TTC549 (cell line): ENCODE data around the gene BFSP2.

ENCODE experiments used
- FAIRE-seq: peaks from 2 replicates; lab custom pipeline; 2012; peaks lifted over from hg19 to GRCh38; lab: Jason Lieb, UNC

Gene BFSP2, protein sequence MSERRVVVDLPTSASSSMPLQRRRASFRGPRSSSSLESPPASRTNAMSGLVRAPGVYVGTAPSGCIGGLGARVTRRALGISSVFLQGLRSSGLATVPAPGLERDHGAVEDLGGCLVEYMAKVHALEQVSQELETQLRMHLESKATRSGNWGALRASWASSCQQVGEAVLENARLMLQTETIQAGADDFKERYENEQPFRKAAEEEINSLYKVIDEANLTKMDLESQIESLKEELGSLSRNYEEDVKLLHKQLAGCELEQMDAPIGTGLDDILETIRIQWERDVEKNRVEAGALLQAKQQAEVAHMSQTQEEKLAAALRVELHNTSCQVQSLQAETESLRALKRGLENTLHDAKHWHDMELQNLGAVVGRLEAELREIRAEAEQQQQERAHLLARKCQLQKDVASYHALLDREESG

DNA sequence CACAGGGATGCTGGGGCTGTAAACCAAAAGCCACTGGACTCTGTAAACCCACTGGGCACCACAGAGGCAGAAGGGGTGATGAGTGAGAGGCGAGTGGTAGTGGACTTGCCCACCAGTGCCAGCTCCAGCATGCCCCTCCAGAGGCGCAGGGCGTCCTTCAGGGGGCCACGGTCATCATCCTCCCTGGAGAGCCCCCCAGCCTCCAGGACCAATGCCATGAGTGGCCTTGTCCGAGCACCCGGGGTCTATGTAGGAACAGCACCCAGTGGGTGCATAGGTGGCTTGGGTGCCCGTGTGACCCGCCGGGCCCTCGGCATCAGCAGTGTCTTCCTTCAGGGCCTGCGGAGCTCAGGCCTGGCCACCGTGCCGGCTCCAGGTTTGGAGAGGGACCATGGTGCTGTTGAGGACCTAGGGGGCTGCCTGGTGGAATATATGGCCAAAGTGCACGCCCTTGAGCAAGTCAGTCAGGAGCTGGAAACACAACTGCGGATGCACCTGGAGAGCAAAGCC, at the start of gene BFSP2:
Gene BFSP2 (plus strand): TSS at position 51 of the 510 bp plus-strand sequence. CDS start 28 bp downstream, at position 79.
- no peak for FAIRE-seq

DNA sequence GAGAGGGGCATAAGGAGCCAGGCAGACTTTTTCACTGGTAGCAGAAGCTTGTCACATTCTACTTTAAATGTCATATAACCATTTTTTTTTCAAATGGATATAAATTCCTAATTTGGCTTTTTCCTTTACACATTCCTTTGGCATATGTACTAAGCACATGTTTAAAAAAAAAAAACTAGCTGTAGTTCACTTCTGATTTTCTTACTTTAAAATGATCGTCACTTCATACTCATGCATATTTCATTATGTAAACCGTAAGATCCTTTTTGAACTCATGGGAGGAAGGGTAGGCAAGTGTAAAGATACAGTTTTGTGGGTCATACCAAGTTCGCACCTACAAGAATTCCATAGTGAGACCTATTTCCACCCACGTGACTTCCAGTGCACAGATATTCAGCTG, 45.1 kb upstream of the BFSP2 start:
- no peak for FAIRE-seq

DNA sequence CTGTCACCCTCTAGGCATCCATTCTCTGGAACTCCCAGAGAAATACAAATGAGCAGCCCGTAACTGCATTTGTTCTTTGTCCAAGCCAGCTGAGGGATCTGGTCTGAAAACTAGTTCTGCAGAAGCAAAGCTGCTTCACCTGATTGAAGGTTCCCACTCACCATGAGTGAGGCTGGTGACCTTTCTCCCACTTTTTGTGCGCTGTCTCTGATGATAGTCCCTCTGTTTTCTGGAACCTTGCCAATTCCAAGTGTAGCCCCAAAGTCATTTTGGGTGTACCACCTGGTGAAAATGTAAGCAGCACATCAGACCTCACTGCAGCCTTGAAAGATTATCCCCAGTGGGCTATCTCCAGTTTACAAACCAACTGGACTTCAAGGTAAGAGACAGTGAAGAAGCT, 39.4 kb upstream of the BFSP2 start:
- FAIRE-seq: no peak

DNA sequence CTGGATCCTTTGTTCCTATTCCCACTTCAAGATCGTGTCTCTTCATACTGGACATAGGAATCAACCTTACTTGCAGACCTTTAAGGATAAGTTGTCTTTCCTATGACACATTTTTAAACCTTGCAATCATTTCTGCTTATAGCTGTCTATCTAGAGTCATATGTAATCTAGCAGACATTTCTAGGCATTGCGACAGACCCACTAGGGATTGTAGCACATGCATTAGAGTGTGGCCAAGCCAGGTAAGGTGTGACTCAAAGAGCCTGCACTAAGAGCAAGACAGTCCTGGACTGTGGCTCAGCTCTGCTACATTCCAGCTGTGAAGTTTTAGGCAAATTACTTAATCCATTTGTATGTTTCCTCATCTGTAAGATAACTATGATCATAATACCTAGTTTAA, 38.8 kb upstream of the BFSP2 start:
- FAIRE-seq: no peak

DNA sequence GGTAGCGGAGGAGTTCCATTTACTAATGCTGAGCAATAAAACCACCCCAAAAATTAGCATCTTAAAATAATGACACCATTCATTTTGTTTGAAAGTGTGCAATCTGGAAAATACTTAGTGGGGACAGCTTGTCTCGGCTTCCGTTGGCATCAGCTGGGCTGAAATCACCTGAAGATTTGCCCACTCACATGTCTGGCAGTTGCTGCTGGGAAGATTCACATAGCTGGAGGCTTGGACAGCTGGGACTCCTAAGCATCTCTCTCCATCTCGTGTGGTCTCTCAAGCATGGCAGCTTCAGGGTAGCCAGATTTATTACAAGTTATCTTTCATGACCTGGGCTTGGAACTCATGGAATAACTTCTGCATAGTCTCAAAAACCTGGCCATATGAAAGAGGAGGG, 38.4 kb upstream of the BFSP2 start:
- FAIRE-seq: no peak

DNA sequence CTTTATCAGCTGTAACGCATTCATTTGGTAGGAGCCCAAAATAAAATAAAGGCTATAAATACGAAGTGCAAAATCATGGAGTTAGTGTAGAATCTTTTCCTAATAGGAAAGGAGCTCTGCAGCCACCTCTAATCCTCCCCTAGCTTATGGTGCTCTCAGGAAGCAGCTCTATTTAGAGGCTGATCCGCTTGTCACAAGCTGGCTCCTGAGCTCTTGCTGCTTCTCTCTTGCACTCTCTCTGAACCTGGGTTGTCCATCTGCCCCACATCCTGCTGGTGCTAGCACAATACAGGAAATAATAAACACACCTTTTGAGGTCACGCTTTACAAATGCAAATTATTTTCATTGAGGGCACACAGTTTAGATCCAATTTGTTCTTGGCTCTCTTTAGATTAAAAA, 37.3 kb upstream of the BFSP2 start:
- no peak for FAIRE-seq

DNA sequence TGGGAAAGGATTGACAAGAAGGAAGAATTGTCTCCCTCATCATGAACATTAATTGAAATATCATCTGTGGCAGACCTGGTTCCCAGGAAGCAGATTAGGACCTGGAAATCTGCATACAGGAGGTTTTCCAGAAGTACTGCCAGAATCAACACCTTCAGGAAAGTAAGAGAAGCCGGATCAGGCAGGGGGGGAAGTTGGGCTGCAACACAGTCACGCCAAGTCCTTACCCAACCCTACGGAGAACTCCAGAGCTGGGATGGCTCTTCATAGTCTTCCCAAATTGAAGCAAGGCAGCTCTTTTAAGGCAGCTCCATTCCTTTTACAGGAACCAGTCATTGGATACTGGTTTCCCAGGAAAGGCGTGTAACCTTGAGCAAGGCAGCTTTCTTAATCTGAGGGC, 35.2 kb upstream of the BFSP2 start:
- no peak for FAIRE-seq

DNA sequence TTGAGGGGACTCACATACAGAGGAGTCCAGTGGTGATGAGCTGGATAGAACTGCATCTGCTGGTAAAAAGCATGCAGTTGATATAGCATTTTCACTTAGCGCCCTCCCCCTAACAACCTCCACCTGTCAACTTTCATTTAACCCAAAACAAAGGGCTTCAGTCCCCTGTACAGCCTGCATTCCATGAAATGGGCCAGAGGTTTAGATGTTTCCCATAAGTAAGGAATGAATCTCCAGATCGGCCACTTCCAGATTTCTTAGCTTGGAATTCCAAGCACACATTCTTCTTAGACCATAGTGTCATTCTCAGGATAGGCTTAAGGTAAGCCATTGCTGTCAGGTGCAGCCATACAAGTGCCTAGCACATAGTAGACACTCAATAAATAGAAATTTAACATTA, 32.9 kb upstream of the BFSP2 start:
- FAIRE-seq: no peak

DNA sequence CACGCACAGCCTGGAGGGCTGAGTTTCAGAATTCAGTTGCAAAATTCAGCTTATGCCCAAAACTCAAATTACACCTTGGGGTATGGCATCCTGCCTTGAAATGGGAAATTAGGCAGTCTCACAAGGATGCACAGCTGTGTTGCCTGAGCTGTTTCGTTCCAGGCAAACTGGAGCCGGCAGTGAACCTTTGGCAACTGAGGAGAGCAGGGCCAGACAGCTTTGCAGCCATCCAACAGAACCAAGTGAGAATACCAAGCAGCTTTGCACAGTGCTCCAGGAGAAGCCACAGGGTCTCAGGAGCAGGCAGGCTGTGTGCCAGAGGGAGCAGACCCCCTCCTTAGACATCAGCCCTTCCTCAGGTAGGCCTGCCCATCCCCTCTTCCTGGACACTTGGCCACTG, 32.5 kb upstream of the BFSP2 start:
- no peak for FAIRE-seq

DNA sequence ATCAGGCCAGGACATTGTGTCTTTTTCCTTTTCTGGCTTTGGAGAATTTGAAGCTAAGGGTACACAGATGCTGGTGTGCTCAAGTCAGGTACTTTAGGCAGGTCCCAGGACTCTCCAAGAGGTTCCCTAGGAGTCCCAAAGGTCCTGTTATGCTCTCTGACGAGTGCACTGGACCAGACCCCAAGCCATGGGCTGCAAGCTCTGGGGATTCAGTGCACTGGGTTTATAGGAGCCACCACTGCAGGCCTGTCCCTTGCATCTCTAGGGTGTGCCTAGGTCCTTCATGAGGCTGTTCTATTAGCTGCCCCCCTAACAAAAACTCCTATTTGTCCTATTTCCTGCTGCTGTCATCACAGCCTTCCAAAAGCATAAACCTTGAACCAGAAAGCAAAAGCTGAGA, 31.9 kb upstream of the BFSP2 start:
- FAIRE-seq: no peak

DNA sequence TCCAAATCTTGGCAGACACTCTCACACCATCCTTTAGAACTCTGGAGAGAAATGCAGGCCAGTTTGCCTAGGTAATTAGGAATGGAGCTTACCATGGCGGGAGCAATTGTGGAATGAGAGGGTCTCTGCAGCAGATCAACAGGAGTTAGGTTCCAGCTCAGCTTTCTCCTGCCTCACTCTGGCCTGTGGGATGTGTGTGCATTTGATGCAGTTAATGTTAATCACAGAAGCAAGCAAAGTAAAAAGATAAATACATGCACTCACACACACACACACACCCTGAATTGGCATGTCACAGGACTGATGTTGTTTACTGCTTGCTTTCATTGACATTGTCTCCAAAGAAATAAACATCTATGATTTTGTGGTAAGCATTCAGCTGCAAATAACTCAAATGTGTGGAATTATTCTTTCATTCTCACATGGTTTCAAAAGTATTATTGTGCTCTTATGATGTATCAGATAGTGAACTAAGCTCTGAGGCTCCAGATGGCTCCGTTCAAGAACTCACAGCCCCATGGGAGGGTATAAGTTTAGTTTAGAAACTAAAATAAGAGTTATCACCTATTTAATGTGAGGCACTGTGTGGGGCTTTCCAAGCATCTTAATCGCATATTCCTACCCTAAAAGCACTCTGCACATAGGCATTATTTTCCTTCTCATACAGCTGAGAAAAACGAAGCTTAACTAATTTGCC, 31.3 kb upstream of the BFSP2 start:
- no peak for FAIRE-seq

DNA sequence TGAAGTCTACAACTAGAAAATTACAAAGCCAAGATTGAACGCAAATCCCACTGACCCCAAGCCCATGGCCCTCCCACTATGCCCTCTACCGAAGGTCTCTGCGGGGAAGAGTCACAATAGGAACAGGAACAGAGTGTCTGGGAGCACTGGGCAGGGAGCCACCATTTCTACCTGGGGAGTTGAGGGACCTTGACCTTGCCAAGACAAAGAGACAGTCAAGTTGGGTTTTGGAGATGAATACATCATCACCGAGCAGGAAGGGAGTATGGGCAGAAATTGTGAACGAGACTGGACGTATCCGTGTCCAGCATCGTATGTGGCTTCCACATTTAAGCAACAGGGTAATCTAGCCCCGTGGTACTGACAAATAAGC, 30.8 kb upstream of the BFSP2 start:
- no peak for FAIRE-seq

DNA sequence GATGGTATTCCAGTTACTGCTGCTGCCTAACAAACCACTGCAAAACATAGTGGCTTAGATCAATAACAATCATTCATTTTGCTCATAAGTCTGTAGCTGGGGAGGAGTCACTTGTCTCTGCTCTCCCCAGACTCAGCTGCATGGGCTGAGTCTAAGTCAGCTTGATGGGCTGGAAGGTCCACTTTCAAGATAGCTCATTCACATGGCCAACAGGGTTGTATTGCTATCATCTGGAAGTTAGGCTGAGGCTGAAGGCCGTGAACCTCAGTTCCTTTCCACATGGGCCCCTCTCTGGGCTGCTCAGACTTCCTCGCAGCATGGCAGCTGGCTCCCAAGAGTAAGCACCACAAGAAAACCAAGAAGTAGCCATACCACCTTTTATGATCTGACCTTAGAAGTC, 28.7 kb upstream of the BFSP2 start:
- FAIRE-seq: no peak

DNA sequence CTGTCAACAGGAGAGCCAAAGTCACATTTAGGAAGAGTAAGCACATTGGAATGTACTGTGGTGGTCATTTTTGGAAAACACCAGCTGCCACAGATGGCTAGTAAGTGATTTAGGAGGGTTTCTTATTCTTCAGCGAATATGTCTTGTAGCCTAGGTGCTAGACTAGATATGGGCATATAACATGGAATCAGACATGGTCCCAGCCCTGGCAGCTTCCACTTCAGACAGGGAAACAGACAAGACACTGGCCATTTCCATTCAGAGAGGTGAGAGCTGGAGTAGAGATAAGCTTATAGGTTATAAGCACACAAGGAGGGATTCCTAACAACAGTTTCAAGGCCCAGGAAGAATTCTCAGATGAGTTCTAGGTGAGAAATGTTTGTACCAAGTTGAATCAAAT, 28.2 kb upstream of the BFSP2 start:
- no peak for FAIRE-seq

DNA sequence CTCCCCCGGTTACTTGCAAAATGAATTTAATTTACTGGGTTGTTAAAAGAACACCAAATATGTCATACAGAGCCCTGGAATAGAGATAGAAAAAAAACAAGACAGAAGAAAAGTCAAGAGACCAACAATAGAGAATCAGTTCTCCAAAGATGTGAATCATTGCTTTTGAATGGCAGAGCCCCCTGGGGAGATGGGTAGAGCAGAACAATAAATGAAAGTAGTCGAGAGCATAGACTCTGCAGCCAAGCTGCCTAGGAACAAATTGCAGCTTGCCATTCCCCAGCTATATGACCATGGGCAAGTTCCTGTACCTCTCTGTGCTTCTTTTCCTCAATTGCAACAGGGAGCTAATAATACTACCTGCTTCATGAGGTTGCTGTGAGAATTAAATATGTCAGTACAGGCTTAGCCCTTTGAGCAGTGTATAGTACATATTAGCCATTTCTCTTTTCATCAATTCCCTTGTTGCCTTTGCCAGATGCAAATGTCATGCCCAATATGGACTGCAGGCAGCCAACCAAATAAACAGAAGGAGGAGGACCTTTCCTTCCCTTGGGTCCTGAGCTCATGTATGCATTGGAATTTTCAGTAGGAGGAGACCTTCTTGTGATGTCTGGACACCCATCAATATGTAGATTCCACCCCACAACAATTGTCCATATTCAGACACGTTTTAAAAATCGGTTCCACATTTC, 25.0 kb upstream of the BFSP2 start:
- FAIRE-seq: no peak

DNA sequence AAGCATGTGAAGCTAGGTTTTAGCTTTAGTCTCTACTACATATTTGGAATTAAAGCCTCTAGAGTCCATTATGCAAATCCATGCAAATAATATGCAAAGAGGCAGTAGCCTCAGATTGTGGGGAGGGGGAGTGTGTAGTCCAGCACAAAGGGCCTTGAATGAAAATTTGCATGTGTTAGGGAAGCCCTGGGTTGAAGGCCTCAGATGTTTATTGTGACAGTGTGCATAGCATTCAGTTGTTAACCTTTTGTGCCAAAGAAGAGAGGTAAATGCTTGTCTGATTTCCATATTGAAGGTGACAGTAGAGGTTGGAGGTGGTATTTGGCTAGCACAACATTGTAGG, 24.5 kb upstream of the BFSP2 start:
- FAIRE-seq: no peak

DNA sequence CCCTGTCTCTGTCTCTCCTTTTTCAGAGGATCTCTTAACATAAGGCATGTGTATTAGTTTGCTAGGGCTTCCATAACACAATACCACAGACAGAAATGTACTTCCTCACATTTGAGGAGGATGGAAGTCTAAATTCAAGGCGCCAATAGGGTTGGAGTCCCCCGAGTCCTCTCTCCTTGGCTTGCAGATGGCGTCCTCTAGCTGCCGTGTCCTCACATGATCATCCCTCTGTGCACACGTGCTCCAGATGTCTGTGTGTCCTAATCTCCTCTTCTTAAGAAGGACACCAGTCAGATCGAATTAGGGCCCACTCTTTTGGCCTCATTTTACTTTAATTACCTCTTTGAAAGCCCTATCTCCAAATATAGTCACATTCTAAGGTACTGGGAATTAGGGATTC, 23.0 kb upstream of the BFSP2 start:
- FAIRE-seq: no peak

DNA sequence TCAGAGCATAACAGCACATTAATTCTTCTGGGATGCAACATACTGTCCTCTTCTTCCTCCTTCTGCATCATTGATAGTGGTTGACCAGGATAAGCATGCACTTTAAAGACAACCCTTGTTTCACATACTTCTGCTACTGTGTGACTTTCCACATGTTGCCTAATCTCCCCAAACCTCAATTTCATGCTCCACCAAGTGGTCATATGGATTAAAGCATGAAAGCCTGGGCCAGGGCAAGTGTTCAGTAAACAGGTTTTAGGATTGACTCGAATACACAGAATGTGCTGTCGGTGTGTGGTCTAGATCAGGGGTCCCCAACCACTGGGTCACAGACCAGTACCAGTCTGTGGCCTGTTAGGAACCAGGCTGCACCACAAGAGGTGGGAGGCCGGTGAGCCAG, 22.5 kb upstream of the BFSP2 start:
- no peak for FAIRE-seq

DNA sequence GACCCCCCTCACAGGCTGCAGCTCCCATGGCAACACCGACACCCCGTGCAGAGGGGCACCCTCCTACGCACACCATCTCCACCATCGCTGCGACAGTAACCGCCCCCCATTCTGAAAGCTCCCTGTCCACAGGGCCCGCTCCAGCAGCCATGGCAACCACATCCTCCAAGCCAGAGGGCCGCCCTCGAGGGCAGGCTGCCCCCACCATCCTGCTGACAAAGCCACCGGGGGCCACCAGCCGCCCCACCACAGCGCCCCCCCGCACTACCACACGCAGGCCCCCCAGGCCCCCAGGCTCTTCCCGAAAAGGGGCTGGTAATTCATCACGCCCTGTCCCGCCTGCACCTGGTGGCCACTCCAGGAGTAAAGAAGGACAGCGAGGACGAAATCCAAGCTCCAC, 19.9 kb upstream of the BFSP2 start:
- FAIRE-seq: no peak

DNA sequence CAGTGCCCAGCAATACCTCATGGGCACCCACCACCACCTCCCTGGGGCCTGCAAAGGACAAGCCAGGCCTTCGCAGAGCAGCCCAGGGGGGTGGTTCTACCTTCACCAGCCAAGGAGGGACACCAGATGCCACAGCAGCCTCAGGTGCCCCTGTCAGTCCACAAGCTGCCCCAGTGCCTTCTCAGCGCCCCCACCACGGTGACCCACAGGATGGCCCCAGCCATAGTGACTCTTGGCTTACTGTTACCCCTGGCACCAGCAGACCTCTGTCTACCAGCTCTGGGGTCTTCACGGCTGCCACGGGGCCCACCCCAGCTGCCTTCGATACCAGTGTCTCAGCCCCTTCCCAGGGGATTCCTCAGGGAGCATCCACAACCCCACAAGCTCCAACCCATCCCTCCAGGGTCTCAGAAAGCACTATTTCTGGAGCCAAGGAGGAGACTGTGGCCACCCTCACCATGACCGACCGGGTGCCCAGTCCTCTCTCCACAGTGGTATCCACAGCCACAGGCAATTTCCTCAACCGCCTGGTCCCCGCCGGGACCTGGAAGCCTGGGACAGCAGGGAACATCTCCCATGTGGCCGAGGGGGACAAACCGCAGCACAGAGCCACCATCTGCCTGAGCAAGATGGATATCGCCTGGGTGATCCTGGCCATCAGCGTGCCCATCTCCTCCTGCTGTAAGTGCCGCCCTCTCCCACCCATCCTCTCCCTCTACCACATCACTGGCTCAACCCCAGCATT, 19.2 kb upstream of the BFSP2 start:
- no peak for FAIRE-seq

DNA sequence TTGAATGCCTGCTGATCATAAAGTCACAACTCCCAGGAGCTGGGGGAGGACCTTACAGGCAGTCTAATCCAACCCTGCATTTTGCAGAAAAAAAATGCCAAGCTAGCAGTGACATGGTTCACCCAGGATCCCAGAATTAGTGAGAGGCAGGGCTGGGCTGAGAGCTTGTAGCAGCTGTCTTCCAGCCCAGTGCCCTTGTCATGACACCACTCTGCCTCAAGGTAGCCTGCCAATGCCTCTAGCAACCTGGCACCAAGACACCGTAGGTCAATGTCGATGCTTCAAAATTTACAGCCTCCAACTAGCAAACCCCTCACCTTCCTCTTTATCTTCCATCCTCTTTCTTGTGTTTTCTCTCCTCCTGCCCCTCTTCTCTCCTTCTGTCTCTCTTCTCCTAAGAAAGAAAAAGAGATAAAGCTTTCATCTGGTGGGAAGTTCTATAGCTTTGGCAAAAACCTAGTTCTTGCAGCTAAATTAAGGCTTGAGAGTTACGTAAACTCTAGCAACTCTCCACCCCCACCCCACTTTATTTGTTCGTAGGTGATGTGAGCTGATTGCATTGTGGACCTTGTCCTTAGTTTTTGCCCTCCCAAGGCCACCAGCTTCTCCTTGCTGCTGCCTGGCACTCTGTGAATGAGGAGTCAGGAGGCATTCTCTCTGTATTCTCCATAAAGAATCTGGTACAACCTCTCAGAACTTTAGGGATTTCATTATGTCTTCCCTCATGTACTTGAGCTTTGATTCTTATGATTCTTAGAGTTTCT, 18.3 kb upstream of the BFSP2 start:
- no peak for FAIRE-seq

DNA sequence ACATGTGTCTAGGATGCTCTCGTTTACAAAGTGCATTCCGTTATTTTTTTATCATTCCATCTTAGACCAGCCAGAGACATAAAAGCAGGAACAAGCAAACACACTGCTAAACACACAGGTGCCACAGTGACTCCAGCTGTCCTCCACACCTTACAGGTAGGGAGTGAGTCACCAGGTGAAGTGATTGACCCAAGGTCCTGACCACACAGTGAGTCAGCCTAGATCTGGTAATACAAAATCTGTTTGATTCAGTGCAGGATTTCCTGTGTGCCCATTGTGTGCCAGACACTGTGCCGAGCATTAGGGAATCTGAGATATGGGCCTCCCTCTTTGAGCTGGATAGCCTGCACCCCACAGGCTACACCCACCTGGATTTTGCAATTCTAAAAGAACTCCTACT, 16.7 kb upstream of the BFSP2 start:
- FAIRE-seq: no peak
